ENCODE measurements around the gene PCDHB6. TPM values are rescaled to one million over a fixed set of nuclear protein-coding genes. Genes with fewer than 3 reads are reported as not detected.
"Not testable (repeated sequence)": the region's sequence is repeated elsewhere in the genome, so short reads cannot be mapped to it uniquely, and the experiment has no call there.

The PCDHB6 gene
- polyA plus RNA-seq, 1 of the 3 experiments (the other 2 are of a cell fraction) = 5.0 TPM

GRCh38 chr5:141102070-141102469, 47.8 kb upstream of the PCDHB6 start:
- H3K4me1 ChIP-seq (ENCODE audit: control insufficient read depth in 1 of 2, insufficient read depth in 2 of 2, low read depth in 1 of 2, low read length in 1 of 2); CTCF ChIA-PET; H3K4me3 ChIP-seq (ENCODE audit: low read depth in 2 of 2, low read length in 1 of 2); H3K79me2 ChIP-seq (ENCODE audit: insufficient read depth); DNase-seq; POLR2A ChIA-PET; H3K9ac ChIP-seq; H3F3A ChIP-seq (replicated peaks; ENCODE audit: insufficient read depth); H3K9me3 ChIP-seq; H3K27ac ChIP-seq (ENCODE audit: low read depth in 2 of 2, low read length in 1 of 2); H3K9me2 ChIP-seq; H3K36me3 ChIP-seq (replicated peaks in 1 of 2; ENCODE audit: control insufficient read depth in 1 of 2, insufficient read depth in 2 of 2, low read length in 1 of 2); H2AFZ ChIP-seq (ENCODE audit: low read depth); H3K27me3 ChIP-seq (ENCODE audit: insufficient read depth); H3K4me2 ChIP-seq; H4K20me1 ChIP-seq (ENCODE audit: insufficient read depth): not testable (repeated sequence)
- WGBS (ENCODE audit: low lambda C conversion rate) = 80% methylated on average over 27 of the region's 39 CpGs

- H3K36me3 ChIP-seq (replicated peaks in 1 of 2; ENCODE audit: control insufficient read depth in 1 of 2, insufficient read depth in 2 of 2, low read length in 1 of 2); H3K27ac ChIP-seq (ENCODE audit: low read depth in 2 of 2, low read length in 1 of 2); H3K27me3 ChIP-seq (ENCODE audit: insufficient read depth); H3K4me2 ChIP-seq; H3F3A ChIP-seq (replicated peaks; ENCODE audit: insufficient read depth); H4K20me1 ChIP-seq (ENCODE audit: insufficient read depth); H3K9ac ChIP-seq; DNase-seq; H3K9me3 ChIP-seq; H3K79me2 ChIP-seq (ENCODE audit: insufficient read depth); H3K4me1 ChIP-seq (ENCODE audit: control insufficient read depth in 1 of 2, insufficient read depth in 2 of 2, low read depth in 1 of 2, low read length in 1 of 2); H2AFZ ChIP-seq (ENCODE audit: low read depth); H3K9me2 ChIP-seq; POLR2A ChIA-PET; H3K4me3 ChIP-seq (ENCODE audit: low read depth in 2 of 2, low read length in 1 of 2): not testable (repeated sequence)
- 67% methylated on average over 6 of the region's 38 CpGs for WGBS (ENCODE audit: low lambda C conversion rate)
- CTCF ChIA-PET = interaction anchor here (1.4 kb wide), 1 partner anchor 18 kb away, joined by 3 read pairs; no protein-coding TSS in a partner anchor
Observed at GRCh38 chr5:141102471-141102870, 47.4 kb upstream of the PCDHB6 start.

GRCh38 chr5:141105350-141105749, 44.5 kb upstream of the PCDHB6 start:
- Histone ChIP-seq H3K4me2 (no peak overlapping the region), H3K9me2 (no peaks in the 10 kb centered on the region), H2AFZ (ENCODE audit: low read depth) (no peak overlapping the region), H3K9me3 (no peaks in the 10 kb centered on the region), H3K27ac (ENCODE audit: low read depth in 2 of 2, low read length in 1 of 2) (no peak overlapping the region), H3K4me3 (ENCODE audit: low read depth in 2 of 2, low read length in 1 of 2) (no peak overlapping the region), H3F3A (replicated peaks; ENCODE audit: insufficient read depth) (no peaks in the 10 kb centered on the region), H3K79me2 (ENCODE audit: insufficient read depth) (no peaks in the 10 kb centered on the region), H3K27me3 (ENCODE audit: insufficient read depth) (no peaks in the 10 kb centered on the region), H3K36me3 (replicated peaks in 1 of 2; ENCODE audit: control insufficient read depth in 1 of 2, insufficient read depth in 2 of 2, low read length in 1 of 2) (no peaks in the 10 kb centered on the region), H3K9ac (no peak overlapping the region), H3K4me1 (ENCODE audit: control insufficient read depth in 1 of 2, insufficient read depth in 2 of 2, low read depth in 1 of 2, low read length in 1 of 2) (no peaks in the 10 kb centered on the region), H4K20me1 (ENCODE audit: insufficient read depth) (no peaks in the 10 kb centered on the region)
- WGBS (ENCODE audit: low lambda C conversion rate) = 43% methylated on average over 2 of the region's 2 CpGs
- DNase-seq = no peak
- POLR2A ChIA-PET = no interaction called here
- CTCF ChIA-PET = interaction anchor here (1.0 to 1.4 kb wide), 2 partner anchors 17 to 264 kb away, joined by 3 to 4 read pairs; partner anchors contain the start of genes PCDHA8 and PCDHB4
- TF ChIP-seq, protein P1, sequence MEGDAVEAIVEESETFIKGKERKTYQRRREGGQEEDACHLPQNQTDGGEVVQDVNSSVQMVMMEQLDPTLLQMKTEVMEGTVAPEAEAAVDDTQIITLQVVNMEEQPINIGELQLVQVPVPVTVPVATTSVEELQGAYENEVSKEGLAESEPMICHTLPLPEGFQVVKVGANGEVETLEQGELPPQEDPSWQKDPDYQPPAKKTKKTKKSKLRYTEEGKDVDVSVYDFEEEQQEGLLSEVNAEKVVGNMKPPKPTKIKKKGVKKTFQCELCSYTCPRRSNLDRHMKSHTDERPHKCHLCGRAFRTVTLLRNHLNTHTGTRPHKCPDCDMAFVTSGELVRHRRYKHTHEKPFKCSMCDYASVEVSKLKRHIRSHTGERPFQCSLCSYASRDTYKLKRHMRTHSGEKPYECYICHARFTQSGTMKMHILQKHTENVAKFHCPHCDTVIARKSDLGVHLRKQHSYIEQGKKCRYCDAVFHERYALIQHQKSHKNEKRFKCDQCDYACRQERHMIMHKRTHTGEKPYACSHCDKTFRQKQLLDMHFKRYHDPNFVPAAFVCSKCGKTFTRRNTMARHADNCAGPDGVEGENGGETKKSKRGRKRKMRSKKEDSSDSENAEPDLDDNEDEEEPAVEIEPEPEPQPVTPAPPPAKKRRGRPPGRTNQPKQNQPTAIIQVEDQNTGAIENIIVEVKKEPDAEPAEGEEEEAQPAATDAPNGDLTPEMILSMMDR (IDR thresholded peaks at IDR 0.05) = no peak
- no peak for TF ChIP-seq ELF1 (IDR thresholded peaks at IDR 0.05)

DNA sequence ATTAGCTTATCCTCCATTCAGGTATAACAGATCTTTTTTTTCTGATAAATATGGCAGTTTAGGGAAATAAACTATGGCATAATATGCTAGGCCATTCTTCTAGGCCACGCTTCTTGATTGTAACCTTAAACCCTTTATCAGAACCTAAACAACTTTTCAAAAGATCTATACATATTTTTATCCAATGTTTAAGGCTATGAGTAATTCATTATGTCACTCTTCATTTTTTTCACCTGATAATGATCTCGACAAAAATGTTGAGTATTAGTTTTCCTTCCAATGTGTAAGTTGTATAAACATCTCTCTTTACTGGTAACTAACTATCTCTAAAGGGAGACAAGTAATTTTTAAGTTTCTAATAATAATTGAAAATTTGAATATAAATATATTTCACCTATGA, 30.6 kb upstream of the PCDHB6 start:
- no peaks in the 10 kb centered on the region for H3K9me2 ChIP-seq
- no peak overlapping the region for H2AFZ ChIP-seq (ENCODE audit: low read depth)
- no peaks in the 10 kb centered on the region for H3K36me3 ChIP-seq (replicated peaks in 1 of 2; ENCODE audit: control insufficient read depth in 1 of 2, insufficient read depth in 2 of 2, low read length in 1 of 2)
- H3K27me3 ChIP-seq (ENCODE audit: insufficient read depth) = no peaks in the 10 kb centered on the region
- 11% methylated on average over 2 of the region's 2 CpGs for WGBS (ENCODE audit: low lambda C conversion rate)
- POLR2A ChIA-PET = no interaction called here
- H3K27ac ChIP-seq (ENCODE audit: low read depth in 2 of 2, low read length in 1 of 2) = no peak overlapping the region
- no peaks in the 10 kb centered on the region for H3K79me2 ChIP-seq (ENCODE audit: insufficient read depth)
- CTCF ChIA-PET = no interaction called here
- no peak overlapping the region for H3K4me3 ChIP-seq (ENCODE audit: low read depth in 2 of 2, low read length in 1 of 2)
- TF ChIP-seq, protein P1 (IDR thresholded peaks at IDR 0.05) = no peak
- no peak for TF ChIP-seq MEF2A (IDR thresholded peaks at IDR 0.05; ENCODE audit: borderline replicate concordance, low read depth)
- H3K9me3 ChIP-seq = peaks cover 14% of the 10 kb centered on the region
- no peak for DNase-seq
- no peak overlapping the region for H3K9ac ChIP-seq
- no peaks in the 10 kb centered on the region for H4K20me1 ChIP-seq (ENCODE audit: insufficient read depth)
- H3K4me1 ChIP-seq (ENCODE audit: control insufficient read depth in 1 of 2, insufficient read depth in 2 of 2, low read depth in 1 of 2, low read length in 1 of 2) = peaks cover 0 to 2% of the 10 kb centered on the region in 2 experiments; a peak in 1 of 4 replicates
- H3F3A ChIP-seq (replicated peaks; ENCODE audit: insufficient read depth) = no peaks in the 10 kb centered on the region
- no peak overlapping the region for H3K4me2 ChIP-seq

Measured in SK-N-SH (cell line).